Measurements from ENCODE around the gene SDR39U1.

Gene SDR39U1

GRCh38 chr14:24398293-24398652 lies 44.3 kb downstream of the SDR39U1 start:
- Histone ChIP-seq H3K27ac (replicated peaks) (no peak overlapping the region), H3K27me3 (ENCODE audit: insufficient read depth, poor library complexity, severe bottlenecking) (no peaks in the 10 kb centered on the region), H3K4me3 (replicated peaks; ENCODE audit: insufficient read depth, low read length) (no peak overlapping the region)
- no peak for TF ChIP-seq SPI1 (IDR thresholded peaks at IDR 0.05; ENCODE audit: borderline replicate concordance, low read depth)
- no peak for TF ChIP-seq POLR2AphosphoS5 (IDR thresholded peaks at IDR 0.05; ENCODE audit: low read depth)
- TF ChIP-seq GABPA (IDR thresholded peaks at IDR 0.05; ENCODE audit: low read depth): no peak
- TF ChIP-seq REST (IDR thresholded peaks at IDR 0.05; ENCODE audit: insufficient replicate concordance, low read depth): no peak
- TF ChIP-seq CTCF (IDR thresholded peaks at IDR 0.05; ENCODE audit: insufficient read depth, low read length): no peak
- no peak for DNase-seq (ENCODE audit: low read depth in 1 of 2, low spot score in 1 of 2)

GRCh38 chr14:24397639-24398292 lies 44.8 kb downstream of the SDR39U1 start:
- Histone ChIP-seq H3K4me3 (replicated peaks; ENCODE audit: insufficient read depth, low read length) (no peak overlapping the region), H3K27me3 (ENCODE audit: insufficient read depth, poor library complexity, severe bottlenecking) (no peaks in the 10 kb centered on the region), H3K27ac (replicated peaks) (no peak overlapping the region)
- no peak for DNase-seq (ENCODE audit: low read depth in 1 of 2, low spot score in 1 of 2)
- no peak for TF ChIP-seq REST (IDR thresholded peaks at IDR 0.05; ENCODE audit: insufficient replicate concordance, low read depth)
- TF ChIP-seq SPI1 (IDR thresholded peaks at IDR 0.05; ENCODE audit: borderline replicate concordance, low read depth): no peak
- no peak for TF ChIP-seq POLR2AphosphoS5 (IDR thresholded peaks at IDR 0.05; ENCODE audit: low read depth)
- no peak for TF ChIP-seq GABPA (IDR thresholded peaks at IDR 0.05; ENCODE audit: low read depth)
- TF ChIP-seq CTCF (IDR thresholded peaks at IDR 0.05; ENCODE audit: insufficient read depth, low read length): no peak

GRCh38 chr14:24395609-24396582 lies 46.7 kb downstream of the SDR39U1 start:
- DNase-seq (ENCODE audit: low read depth in 1 of 2, low spot score in 1 of 2): peak in 1 of 2 experiments; percentile 84
- no peaks in the 10 kb centered on the region for H3K27me3 ChIP-seq (ENCODE audit: insufficient read depth, poor library complexity, severe bottlenecking)
- TF ChIP-seq SPI1 (IDR thresholded peaks at IDR 0.05; ENCODE audit: borderline replicate concordance, low read depth) (peak; percentile 76; the same call in 1 of the 2 replicates), GABPA (IDR thresholded peaks at IDR 0.05; ENCODE audit: low read depth) (no peak), POLR2AphosphoS5 (IDR thresholded peaks at IDR 0.05; ENCODE audit: low read depth) (peak; percentile 47; the same call in 1 of the 2 replicates)
- no peak overlapping the region for H3K4me3 ChIP-seq (replicated peaks; ENCODE audit: insufficient read depth, low read length)
- H3K27ac ChIP-seq (replicated peaks): peak overlapping the region; percentile 47

GRCh38 chr14:24394275-24394674 lies 48.3 kb downstream of the SDR39U1 start:
- DNase-seq (ENCODE audit: low read depth in 1 of 2, low spot score in 1 of 2): peak in 1 of 2 experiments; percentile 25
- no peaks in the 10 kb centered on the region for H3K27me3 ChIP-seq (ENCODE audit: insufficient read depth, poor library complexity, severe bottlenecking)
- no peak for TF ChIP-seq POLR2AphosphoS5 (IDR thresholded peaks at IDR 0.05; ENCODE audit: low read depth)
- no peak for TF ChIP-seq REST (IDR thresholded peaks at IDR 0.05; ENCODE audit: insufficient replicate concordance, low read depth)
- TF ChIP-seq SPI1 (IDR thresholded peaks at IDR 0.05; ENCODE audit: borderline replicate concordance, low read depth): no peak
- no peak for TF ChIP-seq CTCF (IDR thresholded peaks at IDR 0.05; ENCODE audit: insufficient read depth, low read length)
- TF ChIP-seq GABPA (IDR thresholded peaks at IDR 0.05; ENCODE audit: low read depth): no peak

More at GRCh38 chr14:24394275-24394674, 48.3 kb downstream of the SDR39U1 start:
- no peak overlapping the region for H3K27ac ChIP-seq (replicated peaks)
- H3K4me3 ChIP-seq (replicated peaks; ENCODE audit: insufficient read depth, low read length): no peak overlapping the region

Measured in HL-60 (cell line).